ENCODE measurements around the gene PALLD.

- TF ChIP-seq CTCF (IDR thresholded peaks at IDR 0.05) (no peak), EZH2 (IDR thresholded peaks at IDR 0.05) (no peak), EZH2phosphoT487 (IDR thresholded peaks at IDR 0.05) (no peak)
Measured at GRCh38 chr4:168506014-168506413, 9.2 kb downstream of the PALLD start.
